Measurements from ENCODE around the gene SENP2. TPM values are rescaled to one million over a fixed set of nuclear protein-coding genes. Genes with fewer than 3 reads are reported as not detected.

The SENP2 gene
- total RNA-seq, 2 experiments from 2014 or later = 61.1 to 61.2 TPM

DNA sequence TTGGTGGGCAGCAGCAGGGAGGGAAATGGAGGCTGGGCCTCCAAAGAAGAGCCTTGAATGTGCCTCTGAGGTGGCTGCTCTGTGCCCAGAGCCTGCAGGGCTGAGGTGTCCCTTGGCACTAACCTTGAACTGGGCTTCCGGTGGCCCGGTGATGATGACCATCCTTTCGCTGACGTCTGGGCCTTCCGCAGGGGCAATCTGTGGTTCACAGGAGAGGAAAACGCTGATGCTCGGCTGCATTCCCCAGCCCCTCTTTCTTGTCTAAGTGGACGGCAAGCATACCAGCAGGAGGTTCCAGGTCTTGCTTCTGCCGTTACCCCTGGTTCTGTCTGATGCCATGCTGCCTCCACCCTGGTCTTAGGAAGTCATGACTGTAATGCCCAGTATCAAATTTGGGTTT is 65.9 kb downstream of the SENP2 start:
- Histone ChIP-seq H3K27ac (ENCODE audit: low read depth in 1 of 2, low read length in 2 of 2) (no peak overlapping the region), H3K4me3 (ENCODE audit: low read length) (no peak overlapping the region), H3K27me3 (ENCODE audit: control insufficient read depth in 1 of 2, insufficient read depth in 2 of 2, low read length in 2 of 2) (no peaks in the 10 kb centered on the region), H3K4me1 (ENCODE audit: insufficient read depth, low read length) (no peaks in the 10 kb centered on the region), H3K36me3 (ENCODE audit: insufficient read depth, low read length) (no peaks in the 10 kb centered on the region), H3K9me3 (ENCODE audit: control insufficient read depth in 1 of 2, insufficient read depth in 1 of 2, low read length in 2 of 2) (no peaks in the 10 kb centered on the region)
- ChIA-PET CTCF (no interaction called here), POLR2A (no interaction called here)
- no peaks in the 10 kb centered on the region for H3K4me1 Mint-ChIP-seq (ENCODE audit: low read depth)
- H3K36me3 Mint-ChIP-seq (ENCODE audit: low read depth) = no peaks in the 10 kb centered on the region
- peaks cover 7% of the 10 kb centered on the region for H3K27me3 Mint-ChIP-seq
- no peaks in the 10 kb centered on the region for H3K9me3 Mint-ChIP-seq
- H3K4me3 Mint-ChIP-seq = no peak overlapping the region
- TF ChIP-seq CTCF (IDR thresholded peaks at IDR 0.05) = no peak
- no peak overlapping the region for H3K27ac Mint-ChIP-seq
- ATAC-seq (ENCODE audit: poor library complexity) (no peak), DNase-seq (no peak)
- intact Hi-C loops (cut with DNase I, micrococcal nuclease) = no loop called here

- Histone ChIP-seq H3K4me3 (ENCODE audit: low read length) (no peak overlapping the region), H3K27ac (ENCODE audit: low read depth in 1 of 2, low read length in 2 of 2) (no peak overlapping the region), H3K9me3 (ENCODE audit: control insufficient read depth in 1 of 2, insufficient read depth in 1 of 2, low read length in 2 of 2) (no peaks in the 10 kb centered on the region), H3K36me3 (ENCODE audit: insufficient read depth, low read length) (no peaks in the 10 kb centered on the region), H3K4me1 (ENCODE audit: insufficient read depth, low read length) (no peaks in the 10 kb centered on the region), H3K27me3 (ENCODE audit: control insufficient read depth in 1 of 2, insufficient read depth in 2 of 2, low read length in 2 of 2) (no peaks in the 10 kb centered on the region)
- DNase-seq = no peak
- Mint-ChIP-seq H3K4me3 (no peak overlapping the region), H3K27ac (no peak overlapping the region), H3K4me1 (ENCODE audit: low read depth) (no peaks in the 10 kb centered on the region), H3K36me3 (ENCODE audit: low read depth) (no peaks in the 10 kb centered on the region), H3K27me3 (no peaks in the 10 kb centered on the region), H3K9me3 (no peaks in the 10 kb centered on the region)
- ATAC-seq (ENCODE audit: poor library complexity) = no peak
- POLR2A ChIA-PET = no interaction called here
- CTCF ChIA-PET = no interaction called here
- intact Hi-C loops (cut with DNase I, micrococcal nuclease) = no loop called here
- no peak for TF ChIP-seq CTCF (IDR thresholded peaks at IDR 0.05)
Measured at GRCh38 chr3:185653949-185654757, 68.1 kb downstream of the SENP2 start.

DNA sequence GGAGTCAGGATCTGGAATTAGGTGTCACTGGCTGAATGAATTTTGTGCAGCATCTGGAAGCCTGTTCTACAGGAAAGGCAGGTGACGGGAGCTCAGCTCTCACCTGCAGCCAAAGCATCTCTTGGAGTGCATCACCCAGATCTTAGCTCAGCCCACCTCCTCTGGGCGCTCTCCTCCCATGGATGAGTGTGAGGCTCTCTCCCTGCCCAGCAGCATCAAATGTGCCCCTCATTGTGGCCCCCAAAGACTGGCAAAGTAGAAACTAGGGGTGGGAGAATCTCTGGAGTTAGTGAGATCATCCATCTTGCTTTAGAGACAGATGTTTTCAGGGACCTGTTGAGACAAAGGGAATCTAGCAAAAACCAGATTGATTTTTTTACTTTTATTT is 68.7 kb downstream of the SENP2 start:
- H3K4me3 ChIP-seq (ENCODE audit: low read length) = no peak overlapping the region
- H3K4me1 Mint-ChIP-seq (ENCODE audit: low read depth) = no peaks in the 10 kb centered on the region
- H3K27me3 Mint-ChIP-seq = no peaks in the 10 kb centered on the region
- no peak overlapping the region for H3K27ac Mint-ChIP-seq
- ChIA-PET POLR2A (no interaction called here), CTCF (no interaction called here)
- no peak for TF ChIP-seq CTCF (IDR thresholded peaks at IDR 0.05)
- H3K27ac ChIP-seq (ENCODE audit: low read depth in 1 of 2, low read length in 2 of 2) = no peak overlapping the region
- intact Hi-C loops (cut with DNase I, micrococcal nuclease) = no loop called here
- H3K9me3 ChIP-seq (ENCODE audit: control insufficient read depth in 1 of 2, insufficient read depth in 1 of 2, low read length in 2 of 2) = no peaks in the 10 kb centered on the region
- H3K9me3 Mint-ChIP-seq = no peaks in the 10 kb centered on the region
- H3K27me3 ChIP-seq (ENCODE audit: control insufficient read depth in 1 of 2, insufficient read depth in 2 of 2, low read length in 2 of 2) = no peaks in the 10 kb centered on the region
- no peak for ATAC-seq (ENCODE audit: poor library complexity)
- no peak for DNase-seq
- no peaks in the 10 kb centered on the region for H3K4me1 ChIP-seq (ENCODE audit: insufficient read depth, low read length)
- no peaks in the 10 kb centered on the region for H3K36me3 ChIP-seq (ENCODE audit: insufficient read depth, low read length)
- no peak overlapping the region for H3K4me3 Mint-ChIP-seq
- no peaks in the 10 kb centered on the region for H3K36me3 Mint-ChIP-seq (ENCODE audit: low read depth)
